Transverse colon (tissue), 3 donors: ENCODE data around the gene PDE8B.

ENCODE experiments used
- CTCF ChIP-seq, 5 experiments: fragments of 200-600 bp in 3 of 5; fragments of 450-650 bp in 2 of 5; sonication (generic) in 3 of 5; IDR thresholded peaks; 1 replicate in 2 of 5; 2 replicates in 3 of 5; pipeline ENCODE4 v1.5.1; 2016 to 2017; ENCODE audit warnings: antibody characterized with exemption in 5 of 5, inconsistent platforms in 3 of 5, mild to moderate bottlenecking in 2 of 5, moderate library complexity in 1 of 5
- POLR2A ChIP-seq: fragments of 450-650 bp; IDR thresholded peaks from one replicate; pipeline ENCODE4 v1.6.1; 2016; ENCODE audit warnings: antibody characterized with exemption, mild to moderate bottlenecking, moderate library complexity

GRCh38 chr5:77192441-77193050, 17.9 kb upstream of the PDE8B start:
- TF ChIP-seq CTCF (IDR thresholded peaks at IDR 0.05) (no peak), POLR2A (no peak)
